ENCODE measurements around the gene ST3GAL5. TPM values are rescaled to one million over a fixed set of nuclear protein-coding genes. Genes with fewer than 3 reads are reported as not detected.

The ST3GAL5 gene
- total RNA-seq, 1 donor from 2014 or later = 7.7 TPM

Other genes with a start within 250 kb of the ST3GAL5 start
- gene SFTPB, start 220.8 kb downstream of the ST3GAL5 start, total RNA-seq = 0.50 TPM
- gene GNLY, start 194.6 kb downstream of the ST3GAL5 start, total RNA-seq = 2.3 TPM
- gene ATOH8, start 135.0 kb downstream of the ST3GAL5 start, total RNA-seq = 29.6 TPM
- 15.4 TPM for gene POLR1A, start 216.9 kb upstream of the ST3GAL5 start, total RNA-seq
- 158 TPM for gene PTCD3, start 217.2 kb upstream of the ST3GAL5 start, total RNA-seq

Measured in left ventricle myocardium superior (tissue), 1 donor.